K562 (cell line): ENCODE data around the gene CLCF1. TPM values are rescaled to one million over a fixed set of nuclear protein-coding genes. Genes with fewer than 3 reads are reported as not detected.
A peak's percentile ranks its signal among the peaks of the same experiment; 100 is the strongest.

Source experiments
- ATAC-seq: fragments of 200-7000 bp; cut with Tn5 transposase; 3 replicates; pipeline ENCODE4 v1.9.1; 2020; ENCODE audit warnings: moderate library complexity
- BruUV-seq: library from RNA; stranded (reverse); fragments of 400-500 nt; replicated peaks from 2 replicates; lab custom pipeline; 2021; lab: Mats Ljungman, UMichigan
- CTCF ChIA-PET: fragments of 300-600 bp; formaldehyde crosslinking; extraction: SDS; loops from one replicate; lab custom pipeline; 2021; ENCODE audit warnings: low intra/inter-chr PET ratio; lab: Yijun Ruan, JAX
- POLR2A ChIA-PET: fragments of 300-600, 350-650 bp; sonication (Branson Sonifier 250); formaldehyde crosslinking; extraction: SDS; loops from one replicate; lab custom pipeline; 2021; ENCODE audit warnings: antibody characterized with exemption, inconsistent platforms; lab: Yijun Ruan, JAX
- DNase-seq, 4 experiments: peaks; one replicate each; pipeline versions ENCODE4 v3.0.0 to v3.0.0-alpha.2; 2011 to 2018; ENCODE audit warnings: low spot score in 3 of 4, mixed read lengths in 3 of 4; ENCODE audit errors: extremely low read depth in 1 of 4
- FAIRE-seq: peaks from 2 replicates; lab custom pipeline; 2011; peaks lifted over from hg19 to GRCh38; lab: Jason Lieb, UNC
- H2AFZ ChIP-seq: 2 replicates; pipeline ENCODE4 v1.6.0; 2011; ENCODE audit warnings: low read depth, low read length, control low read depth, inconsistent platforms
- H3K27ac ChIP-seq: fragments of 200-600 bp; 3 replicates; pipeline ENCODE4 v1.8.0; 2011; ENCODE audit warnings: low read depth, mild to moderate bottlenecking, control low read depth, inconsistent platforms, low read length, moderate library complexity, mixed read lengths; ENCODE audit errors: extremely low read depth
- H3K27me3 ChIP-seq, 2 experiments: fragments of 300-600 bp in 1 of 2; 2 replicates in 1 of 2; 3 replicates in 1 of 2; pipeline versions ENCODE4 v1.6.0 to v1.8.0; 2011; ENCODE audit warnings: inconsistent platforms in 2 of 2, low read length in 2 of 2, mild to moderate bottlenecking in 1 of 2, mixed read lengths in 1 of 2, moderate library complexity in 1 of 2; ENCODE audit not compliant: control insufficient read depth in 2 of 2, insufficient read depth in 2 of 2
- H3K36me3 ChIP-seq: fragments of 300-600 bp; 3 replicates; pipeline ENCODE4 v1.8.0; 2011; ENCODE audit warnings: mild to moderate bottlenecking, low read length, inconsistent platforms; ENCODE audit not compliant: control insufficient read depth, insufficient read depth
- H3K4me1 ChIP-seq, 2 experiments: fragments of 200-600 bp in 1 of 2; replicated peaks in 1 of 2; 2 replicates in 1 of 2; 3 replicates in 1 of 2; pipeline versions ENCODE4 v1.5.1 to v1.8.0; 2011; ENCODE audit warnings: inconsistent platforms in 2 of 2, low read length in 2 of 2, mild to moderate bottlenecking in 1 of 2, mixed read lengths in 1 of 2, moderate library complexity in 1 of 2; ENCODE audit not compliant: control insufficient read depth in 2 of 2, insufficient read depth in 2 of 2
- H3K4me2 ChIP-seq: 2 replicates; pipeline ENCODE4 v1.6.1; 2011; ENCODE audit warnings: low read length, control low read depth, inconsistent platforms, mixed read lengths; ENCODE audit not compliant: insufficient read depth
- H3K4me3 ChIP-seq: fragments of 200-600 bp; sonication (generic), shearing (Covaris generic); 2 replicates; pipeline ENCODE4 v1.5.1; 2016; ENCODE audit warnings: control low read depth, inconsistent platforms
- H3K79me2 ChIP-seq: fragments of 200-600 bp; 3 replicates; pipeline ENCODE4 v1.8.0; 2011; ENCODE audit warnings: low read length, inconsistent platforms; ENCODE audit not compliant: control insufficient read depth, insufficient read depth
- H3K9ac ChIP-seq, 2 experiments: 2 replicates each; pipeline versions ENCODE4 v1.6.0 to v1.6.1; 2011; ENCODE audit warnings: low read depth in 2 of 2, low read length in 2 of 2, control low read depth in 1 of 2, inconsistent platforms in 1 of 2, mild to moderate bottlenecking in 1 of 2, mixed read lengths in 1 of 2; ENCODE audit not compliant: insufficient read depth in 1 of 2
- H3K9me1 ChIP-seq: one replicate; pipeline ENCODE4 v1.6.0; 2011; ENCODE audit warnings: inconsistent platforms, mild to moderate bottlenecking, low read length, moderate library complexity; ENCODE audit not compliant: control insufficient read depth, insufficient read depth
- H3K9me3 ChIP-seq: replicated peaks from 2 replicates; pipeline ENCODE4 v1.5.1; 2011; ENCODE audit warnings: low read depth, low read length, inconsistent platforms; ENCODE audit not compliant: control insufficient read depth, insufficient read depth
- H4K20me1 ChIP-seq: replicated peaks from 2 replicates; pipeline ENCODE4 v1.6.1; 2011; ENCODE audit warnings: low read length, inconsistent platforms, mixed read lengths; ENCODE audit not compliant: control insufficient read depth, insufficient read depth
- CBX1 ChIP-seq: sonication (generic); IDR thresholded peaks from 2 replicates; pipeline ENCODE4 v1.6.1; 2016; ENCODE audit warnings: antibody characterized with exemption, low read depth, mild to moderate bottlenecking
- EP400 ChIP-seq: fragments of 450-650 bp; IDR thresholded peaks from 2 replicates; pipeline ENCODE4 v1.6.1; 2017; ENCODE audit warnings: antibody characterized with exemption, mild to moderate bottlenecking, moderate library complexity
- HSF4 ChIP-seq: fragments of 250-450 bp; sonication (Bioruptor Pico); IDR thresholded peaks from 2 replicates; pipeline ENCODE4 v2.1.2; 2022; ENCODE audit warnings: mild to moderate bottlenecking, moderate library complexity, borderline replicate concordance
- ILK ChIP-seq: fragments of 450-650 bp; IDR thresholded peaks from 2 replicates; pipeline ENCODE4 v1.6.1; 2016; ENCODE audit warnings: missing genetic modification characterization, low read depth, mild to moderate bottlenecking, missing compliant biosample characterization, moderate library complexity, borderline replicate concordance
- SP2 ChIP-seq: IDR thresholded peaks from 2 replicates; pipeline ENCODE4 v1.6.1; 2011; ENCODE audit warnings: mild to moderate bottlenecking, low read depth, low read length, moderate library complexity; ENCODE audit not compliant: poor library complexity, severe bottlenecking; ENCODE audit errors: extremely low read depth
- STAG1 ChIP-seq: sonication (generic); formaldehyde crosslinking; IDR thresholded peaks from 2 replicates; pipeline ENCODE4 v1.5.0; 2020; ENCODE audit warnings: missing genetic modification reagents, borderline replicate concordance
- TFAM ChIP-seq: fragments of 250-450 bp; sonication (Bioruptor Pico); conservative IDR thresholded peaks from 2 replicates; pipeline ENCODE4 v1.5.0; 2021; ENCODE audit warnings: mild to moderate bottlenecking, moderate library complexity
- WGBS: fragments of 100-300 bp; shearing (Covaris generic); methylation state at CpG from one replicate; pipeline ENCODE4 v1.1.6; 2016; ENCODE audit warnings: low coverage, mixed read lengths; ENCODE audit not compliant: insufficient coverage; ENCODE audit errors: missing lambda C conversion rate; 5-methylcytosine and 5-hydroxymethylcytosine counted together
- in situ Hi-C: fragments of 300-500 bp; cut with MboI; formaldehyde crosslinking; loops from 4 replicates; pipeline ENCODE4 v1.15.0; 2018; ENCODE audit warnings: inconsistent platforms, mixed read lengths
- intact Hi-C: fragments of 100-400 bp; cut with micrococcal nuclease; formaldehyde crosslinking; loops from 2 replicates; pipeline ENCODE4 v1.14.2; 2022
- polyA plus RNA-seq, 8 experiments: library from polyadenylated mRNA; depleted of rRNA in 4 of 8; stranded (reverse) in 5 of 8; unstranded in 3 of 8; fragments of >200 nt; fragmentation: Nextera tagmentation in 2 of 8; fragmentation: Illumina TruSeq in 1 of 8; extraction: Ambion mirVana in 2 of 8; extraction: Trizol in 1 of 8; gene quantifications; 2 replicates each; pipeline versions ENCODE4 v1.2.1 to v1.2.3, GENCODE V29; 2011 to 2014; ENCODE audit warnings: inconsistent platforms in 1 of 8, missing spikeins in 1 of 8
- total RNA-seq, 7 experiments: library from RNA; depleted of rRNA in 6 of 7; stranded (reverse); fragments of >200 nt in 6 of 7; fragmentation: Illumina TruSeq in 2 of 7; extraction: Trizol in 2 of 7; gene quantifications; 2 replicates each; pipeline versions ENCODE4 v1.2.1 to v1.2.3, GENCODE V29; 2011 to 2021; ENCODE audit warnings: low replicate concordance in 1 of 7
- TF ChIP-seq, protein P1 (sequence below), 2 experiments: fragments of 450-650 bp; formaldehyde crosslinking in 1 of 2; IDR thresholded peaks; 2 replicates each; pipeline versions ENCODE4 v1.4.0 to v1.6.1; 2014 to 2020; ENCODE audit warnings: mild to moderate bottlenecking in 2 of 2, borderline replicate concordance in 1 of 2, low read depth in 1 of 2
- TF ChIP-seq, protein P2 (sequence below): sonication (generic); formaldehyde crosslinking; IDR thresholded peaks from 2 replicates; pipeline ENCODE4 v1.8.0; 2022; ENCODE audit warnings: mild to moderate bottlenecking, low read depth, missing genetic modification reagents
- TF ChIP-seq, protein P3 (sequence below), 2 experiments: IDR thresholded peaks; 2 replicates each; pipeline ENCODE4 v1.6.1; 2011; ENCODE audit warnings: borderline replicate concordance in 1 of 2, control low read depth in 1 of 2, low read depth in 1 of 2, low read length in 1 of 2, mild to moderate bottlenecking in 1 of 2, mixed read lengths in 1 of 2, moderate library complexity in 1 of 2; ENCODE audit not compliant: insufficient read depth in 1 of 2, insufficient read length in 1 of 2, poor library complexity in 1 of 2, severe bottlenecking in 1 of 2; ENCODE audit errors: extremely low read depth in 1 of 2

Gene CLCF1
- total and polyA plus RNA-seq, 9 of the 15 experiments (the other 6 are each of a cell fraction or from before 2014, with no cell fraction given), result 0.49 to 5.8 (median 3.0) TPM

- Histone ChIP-seq H3K9me3 (no peaks in the 10 kb centered on the region), H3K4me1 (peaks cover 39 to 75% of the 10 kb centered on the region in 2 experiments), H2AFZ (no peak overlapping the region), H3K9me1 (no peaks in the 10 kb centered on the region), H3K36me3 (no peaks in the 10 kb centered on the region), H3K27ac (no peak overlapping the region), H3K27me3 (no peaks in the 10 kb centered on the region), H3K9ac (peak overlapping the region in 1 of 2 experiments; percentile 86; a peak in 2 of 4 replicates), H3K4me2 (no peak overlapping the region; the same call in 1 of the 2 replicates), H3K4me3 (no peak overlapping the region), H4K20me1 (no peaks in the 10 kb centered on the region), H3K79me2 (peaks cover 39% of the 10 kb centered on the region; the same call in 2 of the 3 replicates)
- ChIA-PET POLR2A (interaction anchor here (0.7 to 3.0 kb wide), 10 partner anchors 8 to 34 kb away, joined by 3 to 10 read pairs (median 4); partner anchors contain the start of gene PPP1CA), CTCF (no interaction called here)
- in situ Hi-C loops, result no loop called here
- no peak for ATAC-seq
- no TSS peak for BruUV-seq
- intact Hi-C loops, result no loop called here
- no peak for DNase-seq
- WGBS, result 31% methylated on average over 11 of the region's 12 CpGs
- no peak for FAIRE-seq
- no peak for TF ChIP-seq TFAM (CRISPR knock-in tag)
- TF ChIP-seq ILK (tag), result no peak
- TF ChIP-seq HSF4 (CRISPR knock-in tag), result no peak
- TF ChIP-seq, protein P1, sequence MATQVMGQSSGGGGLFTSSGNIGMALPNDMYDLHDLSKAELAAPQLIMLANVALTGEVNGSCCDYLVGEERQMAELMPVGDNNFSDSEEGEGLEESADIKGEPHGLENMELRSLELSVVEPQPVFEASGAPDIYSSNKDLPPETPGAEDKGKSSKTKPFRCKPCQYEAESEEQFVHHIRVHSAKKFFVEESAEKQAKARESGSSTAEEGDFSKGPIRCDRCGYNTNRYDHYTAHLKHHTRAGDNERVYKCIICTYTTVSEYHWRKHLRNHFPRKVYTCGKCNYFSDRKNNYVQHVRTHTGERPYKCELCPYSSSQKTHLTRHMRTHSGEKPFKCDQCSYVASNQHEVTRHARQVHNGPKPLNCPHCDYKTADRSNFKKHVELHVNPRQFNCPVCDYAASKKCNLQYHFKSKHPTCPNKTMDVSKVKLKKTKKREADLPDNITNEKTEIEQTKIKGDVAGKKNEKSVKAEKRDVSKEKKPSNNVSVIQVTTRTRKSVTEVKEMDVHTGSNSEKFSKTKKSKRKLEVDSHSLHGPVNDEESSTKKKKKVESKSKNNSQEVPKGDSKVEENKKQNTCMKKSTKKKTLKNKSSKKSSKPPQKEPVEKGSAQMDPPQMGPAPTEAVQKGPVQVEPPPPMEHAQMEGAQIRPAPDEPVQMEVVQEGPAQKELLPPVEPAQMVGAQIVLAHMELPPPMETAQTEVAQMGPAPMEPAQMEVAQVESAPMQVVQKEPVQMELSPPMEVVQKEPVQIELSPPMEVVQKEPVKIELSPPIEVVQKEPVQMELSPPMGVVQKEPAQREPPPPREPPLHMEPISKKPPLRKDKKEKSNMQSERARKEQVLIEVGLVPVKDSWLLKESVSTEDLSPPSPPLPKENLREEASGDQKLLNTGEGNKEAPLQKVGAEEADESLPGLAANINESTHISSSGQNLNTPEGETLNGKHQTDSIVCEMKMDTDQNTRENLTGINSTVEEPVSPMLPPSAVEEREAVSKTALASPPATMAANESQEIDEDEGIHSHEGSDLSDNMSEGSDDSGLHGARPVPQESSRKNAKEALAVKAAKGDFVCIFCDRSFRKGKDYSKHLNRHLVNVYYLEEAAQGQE (IDR thresholded peaks at IDR 0.05; ENCODE audit: borderline replicate concordance), result peak; percentile 43; the same call in 1 of the 2 replicates
- TF ChIP-seq, protein P1 (CRISPR knock-in tag; IDR thresholded peaks at IDR 0.05; ENCODE audit: low read depth), result no peak
- TF ChIP-seq SP2, result no peak
- TF ChIP-seq EP400, result no peak
- TF ChIP-seq CBX1, result no peak
- TF ChIP-seq STAG1, result no peak
- TF ChIP-seq, protein P2, sequence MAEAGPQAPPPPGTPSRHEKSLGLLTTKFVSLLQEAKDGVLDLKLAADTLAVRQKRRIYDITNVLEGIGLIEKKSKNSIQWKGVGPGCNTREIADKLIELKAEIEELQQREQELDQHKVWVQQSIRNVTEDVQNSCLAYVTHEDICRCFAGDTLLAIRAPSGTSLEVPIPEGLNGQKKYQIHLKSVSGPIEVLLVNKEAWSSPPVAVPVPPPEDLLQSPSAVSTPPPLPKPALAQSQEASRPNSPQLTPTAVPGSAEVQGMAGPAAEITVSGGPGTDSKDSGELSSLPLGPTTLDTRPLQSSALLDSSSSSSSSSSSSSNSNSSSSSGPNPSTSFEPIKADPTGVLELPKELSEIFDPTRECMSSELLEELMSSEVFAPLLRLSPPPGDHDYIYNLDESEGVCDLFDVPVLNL (CRISPR knock-in tag), result no peak
- TF ChIP-seq, protein P3, sequence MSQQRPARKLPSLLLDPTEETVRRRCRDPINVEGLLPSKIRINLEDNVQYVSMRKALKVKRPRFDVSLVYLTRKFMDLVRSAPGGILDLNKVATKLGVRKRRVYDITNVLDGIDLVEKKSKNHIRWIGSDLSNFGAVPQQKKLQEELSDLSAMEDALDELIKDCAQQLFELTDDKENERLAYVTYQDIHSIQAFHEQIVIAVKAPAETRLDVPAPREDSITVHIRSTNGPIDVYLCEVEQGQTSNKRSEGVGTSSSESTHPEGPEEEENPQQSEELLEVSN (IDR thresholded peaks at IDR 0.05; ENCODE audit: borderline replicate concordance in 1 of 2, extremely low read depth in 1 of 2, insufficient read depth in 1 of 2, insufficient read length in 1 of 2, low read depth in 1 of 2, low read length in 1 of 2, poor library complexity in 1 of 2, severe bottlenecking in 1 of 2), result peak in 1 of 2 experiments; percentile 23
Measured at GRCh38 chr11:67369801-67370284, 3.6 kb downstream of the CLCF1 start.
